Stimulated activated CD4-positive, alpha-beta T cell treated with anti-CD3 and anti-CD28 coated beads, TNF-alpha, amount 100 ng/mL, for 24 hours (primary cell): ENCODE measurements around the gene SRPRB.
"Not testable (repeated sequence)": the region's sequence is repeated elsewhere in the genome, so short reads cannot be mapped to it uniquely, and the experiment has no call there.

Experiments
- DNase-seq, 3 experiments: peaks; one replicate each; pipeline ENCODE4 v3.0.0-alpha.2; 2020; ENCODE audit warnings: low read depth in 3 of 3

SRPRB gene

DNA sequence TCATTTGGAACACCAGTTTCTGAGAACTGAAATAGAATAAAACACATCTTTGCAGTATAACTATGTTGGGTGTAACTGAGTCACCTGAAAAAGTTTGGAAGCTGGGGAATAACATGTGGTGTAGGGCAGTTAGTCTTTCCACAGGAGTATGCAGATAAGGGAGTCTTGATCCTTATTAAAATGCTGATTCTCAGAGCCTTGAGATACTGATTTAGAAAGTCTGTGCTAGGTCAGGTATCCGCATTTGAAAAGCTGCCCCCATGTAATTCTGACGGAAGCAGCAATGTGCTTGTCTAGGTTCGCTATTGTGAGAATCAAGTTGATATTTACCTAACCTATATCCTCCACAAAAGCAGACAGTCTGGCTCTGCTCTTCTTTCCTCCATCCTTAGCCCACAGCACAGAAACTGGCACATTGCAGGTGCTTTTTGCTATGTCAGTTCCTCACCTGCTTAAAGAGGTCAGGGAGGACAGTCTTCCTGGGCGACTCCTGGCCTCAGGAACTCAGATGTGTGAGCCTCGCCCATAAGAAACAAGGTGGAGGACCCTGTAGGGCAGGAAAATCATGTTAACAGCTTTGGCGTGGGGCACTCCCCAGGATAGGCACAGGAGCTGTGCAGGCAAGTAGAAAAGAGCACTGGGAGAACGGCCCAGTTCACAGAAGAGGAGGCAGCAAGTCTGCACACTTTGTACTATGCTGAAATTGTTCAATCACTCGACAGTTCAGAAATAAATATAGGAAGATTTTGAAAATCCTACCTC, 27.6 kb upstream of the SRPRB start:
- no peak for DNase-seq

DNA sequence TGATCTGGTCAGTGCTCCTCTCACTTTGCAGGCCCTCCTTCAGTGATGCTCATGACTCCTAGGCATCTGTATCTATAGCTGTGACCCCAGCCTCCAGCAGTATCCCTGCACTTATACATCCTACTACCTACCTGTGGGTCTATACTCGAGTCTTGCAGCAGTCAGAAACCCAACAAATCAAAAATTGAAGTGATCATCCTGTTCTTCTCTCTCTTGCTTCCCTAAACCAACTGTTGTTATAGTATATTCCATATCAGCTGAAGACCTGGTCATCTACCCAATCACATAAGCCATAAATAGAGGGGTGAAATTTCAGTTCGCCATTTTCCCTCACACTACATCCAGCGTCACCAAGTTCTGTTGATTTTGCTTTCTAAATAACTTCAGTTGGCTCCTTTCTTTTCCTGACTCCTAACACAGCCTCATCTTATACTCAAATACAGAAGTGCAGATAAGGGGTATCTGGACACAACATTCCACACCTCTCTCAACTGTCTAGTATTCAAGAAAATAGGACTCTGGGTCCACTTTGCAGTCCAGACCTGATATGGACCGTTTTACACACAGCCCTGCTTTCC, 25.9 kb upstream of the SRPRB start:
- no peak for DNase-seq

DNA sequence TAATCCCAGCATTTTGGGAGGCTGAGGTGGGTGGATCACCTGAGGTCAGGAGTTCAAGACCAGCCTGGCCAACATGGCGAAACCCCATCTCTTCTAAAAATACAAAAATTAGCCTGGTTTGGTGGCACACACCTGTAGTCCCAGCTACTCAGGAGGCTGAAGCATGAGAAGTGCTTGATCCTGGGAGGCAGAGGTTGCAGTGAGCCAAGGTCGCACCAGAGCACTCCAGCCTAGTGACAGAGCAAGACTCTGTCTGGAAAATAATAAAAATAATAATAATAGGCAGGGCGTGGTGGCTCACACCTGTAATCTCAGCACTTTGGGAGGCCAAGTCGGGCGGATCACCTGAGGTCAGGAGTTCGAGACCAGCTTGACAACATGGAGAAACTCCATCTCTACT, 24.9 kb upstream of the SRPRB start:
- DNase-seq = not testable (repeated sequence)

DNA sequence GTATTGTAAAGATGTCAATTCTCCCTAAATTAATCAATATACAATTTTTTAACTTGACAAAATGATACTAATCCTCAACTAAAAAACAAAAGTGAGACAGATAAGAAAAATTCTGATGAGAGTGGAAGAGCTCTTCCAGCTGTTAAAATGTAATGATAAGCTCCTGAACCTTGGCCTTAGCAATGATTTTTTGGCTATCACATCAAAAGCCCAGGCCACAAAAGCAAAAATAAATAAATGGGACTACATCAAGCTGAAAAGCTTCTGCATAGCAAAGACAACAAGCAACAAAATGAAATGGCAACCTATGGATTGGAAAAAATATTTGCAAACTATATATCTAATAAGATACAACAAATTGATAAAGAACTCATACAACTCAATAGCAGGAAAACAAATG, 24.0 kb upstream of the SRPRB start:
- DNase-seq = no peak

DNA sequence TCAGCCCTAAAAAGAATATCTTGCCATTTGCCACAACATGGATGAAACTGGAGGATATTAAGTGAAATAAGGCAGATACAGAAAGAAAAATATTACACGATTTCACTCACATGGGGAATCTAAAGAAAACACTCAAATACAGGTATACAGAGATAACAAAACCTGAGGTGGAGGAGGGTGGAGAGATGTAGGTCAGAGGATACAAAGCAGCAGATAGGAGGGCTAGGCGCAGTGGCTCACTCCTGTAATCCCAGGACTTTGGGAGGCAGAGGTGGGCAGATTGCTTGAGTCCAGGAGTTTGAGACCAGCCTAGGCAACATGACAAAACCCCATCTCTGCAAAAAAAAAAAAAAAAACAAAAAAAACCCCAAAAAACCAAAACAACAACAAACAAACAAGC, 23.2 kb upstream of the SRPRB start:
- no peak for DNase-seq

DNA sequence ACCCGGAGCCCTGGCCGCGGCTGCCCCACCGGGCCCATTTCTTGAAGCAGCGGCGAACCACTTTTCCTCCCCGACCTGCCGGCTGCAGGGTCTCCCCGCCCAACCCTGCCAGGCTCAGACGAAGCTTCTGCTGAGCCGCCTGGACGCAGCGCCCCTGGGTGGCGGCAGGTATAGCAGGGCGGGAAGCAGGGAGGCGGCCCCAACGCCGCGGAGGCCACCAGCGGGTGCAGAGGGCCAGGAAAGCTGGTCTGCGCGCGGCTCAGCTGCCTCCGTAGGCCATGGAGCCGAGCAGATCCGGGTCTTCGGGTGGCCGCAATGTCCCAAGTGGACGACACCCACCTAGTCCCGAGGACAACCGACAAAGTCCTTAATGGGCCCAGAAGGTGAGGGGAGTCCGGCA, 21.9 kb upstream of the SRPRB start:
- DNase-seq = no peak

DNA sequence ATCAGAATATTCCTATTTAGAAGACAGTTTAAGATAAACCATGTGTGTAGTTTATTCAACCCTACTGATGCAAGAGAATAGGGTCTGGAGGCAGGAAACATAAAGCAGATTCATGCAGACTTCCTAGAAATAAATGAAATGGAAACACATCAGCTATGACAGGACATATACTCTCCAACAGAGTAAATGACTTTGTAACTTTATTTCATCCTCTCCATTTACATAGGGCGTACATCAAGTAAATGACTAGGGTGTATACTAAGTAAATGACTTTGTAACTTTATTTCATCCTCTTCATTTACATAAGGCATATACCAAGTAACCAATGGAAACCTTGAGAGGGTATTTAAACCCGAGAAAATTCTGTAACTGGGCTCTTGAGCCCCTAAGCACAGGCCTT, 17.6 kb upstream of the SRPRB start:
- DNase-seq = no peak

DNA sequence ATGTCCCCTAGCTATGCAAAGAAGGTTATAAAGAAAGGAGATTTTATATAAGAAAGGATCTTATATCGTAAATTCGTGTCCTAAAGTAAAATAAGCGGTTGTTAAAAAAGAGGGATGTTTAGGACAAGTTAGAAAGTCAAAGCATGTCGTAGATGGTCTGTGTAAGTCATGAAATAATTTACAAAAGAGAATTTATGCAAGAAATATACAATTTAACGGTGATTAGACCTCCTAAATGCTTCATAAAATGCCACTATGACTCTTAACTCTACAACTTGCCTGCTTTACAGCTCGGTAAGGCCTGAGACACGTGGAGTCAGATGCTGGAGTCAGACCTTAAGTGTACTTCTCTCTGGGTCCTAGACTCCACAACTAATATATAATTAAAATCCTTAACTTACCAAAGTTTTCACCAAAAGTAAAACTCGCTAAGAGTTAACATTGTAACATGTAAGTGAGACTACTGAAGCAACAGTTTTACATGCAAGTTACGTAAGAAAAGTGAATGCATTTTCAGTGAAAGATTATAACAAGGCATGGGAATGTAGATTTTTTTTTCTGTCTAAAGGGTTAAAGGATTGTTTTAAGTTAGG, 13.3 kb upstream of the SRPRB start:
- DNase-seq = no peak

DNA sequence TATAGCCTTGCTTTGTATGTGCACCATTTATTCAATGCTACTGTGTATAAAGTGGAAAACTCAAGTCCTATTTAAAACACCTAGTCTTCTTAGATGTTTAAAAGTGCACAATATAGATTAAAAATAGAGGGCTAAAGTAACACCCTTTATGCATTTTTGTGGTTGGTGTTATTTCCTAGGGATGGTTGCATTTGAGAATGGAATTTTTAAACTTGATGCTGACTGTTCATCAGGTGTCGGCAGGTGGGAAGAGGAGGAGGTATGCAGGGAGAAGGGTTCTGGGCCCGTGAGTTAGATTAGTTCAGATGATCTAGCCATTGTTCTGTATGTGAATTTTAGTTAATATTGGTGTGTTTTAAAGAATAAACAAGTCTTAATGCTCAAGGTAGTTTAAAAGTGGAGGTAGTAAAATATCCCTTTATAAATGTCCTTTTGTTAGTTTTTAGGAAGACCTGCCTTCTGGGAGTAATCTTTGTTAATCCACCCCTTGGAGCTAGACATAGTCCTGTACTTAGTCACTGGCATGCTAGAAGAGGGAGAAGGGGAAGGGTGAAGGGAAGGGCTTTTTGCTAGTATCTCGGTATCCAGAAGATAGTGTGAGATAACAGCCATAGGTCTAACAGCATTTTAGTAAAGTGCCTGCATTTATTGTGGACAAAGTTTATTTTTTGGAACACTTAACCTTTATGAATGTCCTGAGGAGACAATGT, 8.1 kb upstream of the SRPRB start:
- DNase-seq = no peak

DNA sequence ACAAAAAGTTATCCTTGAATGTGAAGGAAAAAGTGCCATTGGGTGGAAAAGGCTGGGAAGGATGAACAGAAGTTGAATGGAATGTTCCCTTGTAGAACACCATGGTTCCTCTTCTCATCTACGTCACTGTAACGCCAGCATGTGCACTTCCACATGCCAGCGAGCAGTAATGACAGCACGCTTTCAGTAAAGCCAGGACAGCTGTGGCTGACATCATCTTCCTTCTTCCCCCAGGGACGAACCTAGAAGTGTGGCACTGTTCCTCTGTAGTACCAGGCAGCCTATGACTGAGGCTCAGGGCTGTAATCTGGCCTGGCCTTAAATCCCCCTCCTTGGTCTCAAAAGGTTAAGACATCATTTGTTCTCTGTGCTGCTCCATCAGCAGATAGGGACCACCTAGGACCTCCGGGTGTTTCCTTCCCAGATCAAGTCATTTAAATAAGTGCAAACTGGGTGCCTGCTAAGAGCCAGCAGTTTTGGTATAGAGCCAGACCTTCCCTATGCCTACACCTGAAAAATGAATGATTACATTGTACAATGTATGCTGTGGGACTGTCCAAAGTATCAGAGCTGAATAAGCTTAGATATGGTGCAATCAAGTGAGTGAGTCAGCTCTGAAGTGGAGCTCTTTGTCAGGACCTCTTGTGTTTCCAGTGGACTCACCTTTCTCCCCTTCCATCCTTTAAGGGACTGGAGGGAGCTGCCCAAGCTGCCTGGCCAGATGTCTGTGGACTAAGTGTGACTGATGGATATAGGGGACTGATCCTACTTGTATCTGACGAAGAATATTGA, 5.6 kb upstream of the SRPRB start:
- DNase-seq = no peak

DNA sequence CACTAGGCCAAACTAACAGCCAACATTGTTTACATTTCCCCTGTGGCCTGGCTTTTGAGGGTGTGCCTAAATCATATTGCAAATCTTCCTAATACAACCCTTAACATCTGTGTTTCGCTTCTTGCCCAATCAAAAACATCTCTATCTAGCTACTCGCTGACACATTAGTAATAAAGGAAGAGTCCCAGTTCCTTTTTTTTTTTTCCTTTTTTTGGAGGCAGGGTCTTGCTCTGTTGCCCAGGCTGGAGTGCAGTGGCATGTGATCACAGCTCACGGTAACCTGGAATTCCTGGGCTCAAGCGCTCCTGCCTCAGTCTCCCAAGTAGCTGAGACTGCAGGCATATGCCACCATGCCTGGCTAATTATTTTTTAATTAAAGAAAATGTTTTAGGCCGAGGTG, 2.1 kb upstream of the SRPRB start:
- no peak for DNase-seq

DNA sequence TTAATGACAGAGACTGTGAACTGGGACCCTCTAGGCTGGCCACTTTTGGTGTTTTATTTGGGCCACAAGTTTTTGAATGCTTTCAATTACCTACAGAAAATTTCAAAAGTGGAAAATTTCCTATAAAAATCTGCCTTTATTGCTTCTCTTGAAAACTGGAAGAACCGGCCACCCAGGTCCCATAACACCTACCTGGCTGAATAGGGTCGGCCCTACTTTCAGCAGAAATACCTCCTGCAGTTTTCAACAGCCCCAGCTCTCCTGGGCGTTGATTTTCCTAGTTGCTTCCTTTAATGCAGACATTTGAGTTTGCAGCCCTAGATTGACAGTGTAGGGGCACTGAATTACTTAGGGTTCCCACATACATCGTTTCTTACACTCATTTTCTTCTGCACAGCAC, 719 bp upstream of the SRPRB start:
- no peak for DNase-seq

DNA sequence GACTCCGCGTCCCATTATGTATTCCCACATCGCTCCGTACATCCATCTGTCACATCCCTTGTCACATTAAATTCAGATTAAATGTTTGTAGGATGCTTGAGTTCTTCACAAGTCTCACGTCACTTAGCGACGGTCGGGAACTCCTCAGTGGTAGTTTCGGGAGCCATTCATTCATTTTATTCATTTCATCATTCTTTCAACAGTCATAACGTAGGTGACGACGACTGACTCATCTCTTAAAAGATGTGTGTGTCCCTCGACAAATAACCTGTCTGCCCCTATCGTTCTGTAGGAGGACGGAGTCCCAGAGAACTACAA, 272 bp upstream of the SRPRB start:
- DNase-seq = no peak

DNA sequence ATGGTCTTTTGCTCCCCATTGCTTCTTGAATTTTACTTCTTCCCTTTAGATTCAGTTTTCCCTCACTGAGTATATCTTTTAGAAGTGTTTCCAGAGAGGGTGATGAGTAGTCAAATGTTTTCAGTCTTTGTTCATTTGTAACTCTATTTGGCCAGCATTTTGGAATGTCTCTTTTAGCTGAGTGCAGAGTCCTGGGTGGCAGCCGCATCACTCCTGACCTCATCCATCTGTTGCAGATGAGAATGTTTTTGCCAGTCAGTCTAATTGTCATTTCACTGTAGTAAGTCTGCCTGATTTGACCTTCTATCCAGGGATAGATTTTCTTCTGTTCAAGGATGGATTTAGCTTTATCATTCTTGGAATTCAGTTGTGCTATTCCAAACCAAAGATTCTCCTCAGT, 7.3 kb downstream of the SRPRB start:
- DNase-seq = no peak

DNA sequence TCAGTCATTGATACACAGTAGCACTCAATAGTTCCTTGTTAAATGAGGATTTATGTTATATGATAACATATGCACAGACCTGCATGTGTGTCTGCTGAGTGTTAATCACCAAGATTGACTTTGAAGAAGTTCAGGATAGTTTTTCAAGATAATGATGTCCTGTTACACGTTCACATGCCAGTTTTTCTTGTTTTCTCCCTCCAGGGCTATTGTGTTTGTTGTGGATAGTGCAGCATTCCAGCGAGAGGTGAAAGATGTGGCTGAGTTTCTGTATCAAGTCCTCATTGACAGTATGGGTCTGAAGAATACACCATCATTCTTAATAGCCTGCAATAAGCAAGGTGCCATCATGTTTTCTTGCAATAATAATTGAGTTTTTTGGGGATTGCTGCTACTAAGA, 9.8 kb downstream of the SRPRB start:
- no peak for DNase-seq

DNA sequence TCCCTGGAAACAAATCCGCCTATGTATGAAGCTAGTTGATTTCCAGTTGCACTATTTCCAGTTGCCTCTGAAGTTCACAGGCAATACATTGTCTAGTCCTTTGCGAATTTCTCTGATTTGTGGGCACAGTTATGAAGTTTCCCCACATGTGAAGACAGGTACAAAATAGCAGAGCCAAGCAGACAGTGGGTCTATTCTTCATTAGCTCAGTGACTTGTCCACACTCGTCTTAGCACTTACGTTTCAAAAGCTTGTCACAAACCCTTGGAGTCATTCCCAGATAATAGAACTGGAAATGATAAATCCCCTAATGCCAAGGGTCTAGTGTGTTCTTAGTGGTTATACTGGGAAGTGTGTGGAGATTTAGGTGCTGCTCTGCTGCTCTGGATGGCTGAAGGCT, 14.5 kb downstream of the SRPRB start:
- DNase-seq = no peak

DNA sequence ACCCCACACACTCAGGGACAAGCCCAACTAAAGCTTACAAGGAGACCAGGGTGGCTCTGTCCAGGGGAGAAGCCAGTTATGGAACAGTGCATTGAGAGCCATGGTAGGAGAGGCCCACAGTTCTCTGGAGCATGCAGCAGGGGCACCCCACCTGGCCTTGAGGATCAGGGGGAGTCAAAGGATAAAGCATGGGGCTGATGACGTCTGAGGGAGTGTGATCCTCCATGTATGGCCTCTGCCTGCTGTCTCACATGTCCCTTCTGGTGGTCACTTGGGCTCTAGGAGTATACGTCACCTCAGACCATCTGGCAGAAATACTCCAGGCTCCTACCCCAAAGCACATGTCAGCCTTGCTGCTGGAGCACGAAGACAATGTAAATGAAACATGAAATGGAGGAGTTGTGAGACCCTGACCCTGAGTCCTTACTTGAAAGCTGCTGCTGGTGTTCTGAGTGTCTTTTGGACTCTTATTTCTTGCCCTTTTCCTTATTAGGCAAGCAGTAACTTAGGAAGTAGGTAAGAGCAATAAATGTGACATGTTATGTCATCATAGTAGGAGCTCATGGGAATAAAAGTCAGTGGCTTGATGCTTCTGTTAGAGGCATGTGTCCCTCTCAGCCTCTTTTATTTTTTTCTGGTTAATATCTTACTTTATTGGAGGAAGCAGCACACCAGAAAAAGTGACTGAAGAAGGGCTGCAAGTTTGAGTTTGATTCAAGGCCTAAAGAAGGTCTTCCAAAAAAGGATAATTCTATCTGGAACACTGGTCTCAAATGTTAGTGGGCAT, 15.5 kb downstream of the SRPRB start:
- no peak for DNase-seq

DNA sequence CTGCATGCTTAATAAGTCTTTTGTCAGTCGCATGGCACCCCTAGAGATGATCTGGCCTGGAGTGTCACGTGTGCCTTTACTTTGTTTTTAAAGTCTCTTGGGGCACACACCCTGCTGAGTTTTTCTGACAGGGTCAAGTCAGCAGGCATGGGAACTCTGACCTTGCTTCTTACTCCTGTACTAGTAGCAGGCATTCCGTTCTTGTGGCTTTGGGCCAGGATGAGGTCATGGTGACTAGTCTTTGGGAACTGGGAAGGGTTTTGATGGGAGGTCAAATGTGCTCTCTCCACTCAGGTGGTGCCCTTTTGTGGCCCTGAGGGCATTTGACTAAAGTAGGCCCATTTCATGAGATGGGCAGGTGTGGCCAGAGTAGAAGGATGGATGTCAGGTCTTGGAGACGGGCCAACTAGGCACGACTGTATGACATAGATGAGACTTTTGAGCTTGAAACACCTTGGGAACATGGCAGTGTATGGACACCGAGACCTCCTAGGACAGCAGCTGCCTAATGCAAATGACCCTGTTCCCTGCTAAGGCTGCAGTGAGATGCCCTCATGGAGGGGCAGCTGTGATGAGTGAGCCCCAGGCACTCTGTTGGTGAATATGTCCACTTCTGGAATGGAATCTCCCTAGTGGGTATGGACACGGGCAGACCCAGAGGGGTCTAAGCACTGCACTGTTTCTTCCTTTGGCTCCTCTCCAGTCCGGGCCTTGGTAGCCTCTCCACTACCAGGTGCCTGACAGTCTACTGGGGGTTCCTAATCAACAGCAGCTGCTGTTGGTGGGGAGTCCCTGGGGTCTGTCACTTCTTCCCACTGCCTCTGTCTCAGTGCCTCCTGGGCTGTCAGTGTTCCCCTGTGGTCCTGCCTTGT, 16.4 kb downstream of the SRPRB start:
- no peak for DNase-seq

DNA sequence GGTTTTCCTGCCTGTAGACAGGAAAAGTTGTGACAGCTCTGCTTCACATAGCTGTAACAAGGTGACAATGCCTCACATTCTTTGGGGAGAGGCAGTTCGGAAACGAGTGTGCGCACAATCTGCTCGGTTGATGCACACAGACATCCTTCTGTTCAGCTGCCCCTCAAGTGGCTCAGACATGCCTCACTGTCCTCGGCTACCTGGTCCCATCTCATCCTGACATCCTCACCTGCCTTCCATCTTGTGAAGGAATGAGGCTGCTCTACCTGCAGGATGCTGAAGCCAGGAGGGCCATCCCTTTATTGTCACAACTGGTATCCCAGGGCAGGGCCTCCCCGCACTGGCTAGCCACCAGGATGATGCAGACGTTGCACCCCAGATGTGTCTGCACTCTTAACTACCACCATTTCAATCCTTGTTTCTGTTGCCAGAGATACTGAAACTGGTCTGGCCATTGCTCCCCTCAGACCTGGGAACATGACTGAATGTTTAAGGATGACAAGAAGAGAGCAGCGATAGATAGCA, 19.4 kb downstream of the SRPRB start:
- DNase-seq = no peak
